ENCODE data around the gene PJA1.

Gene PJA1, protein sequence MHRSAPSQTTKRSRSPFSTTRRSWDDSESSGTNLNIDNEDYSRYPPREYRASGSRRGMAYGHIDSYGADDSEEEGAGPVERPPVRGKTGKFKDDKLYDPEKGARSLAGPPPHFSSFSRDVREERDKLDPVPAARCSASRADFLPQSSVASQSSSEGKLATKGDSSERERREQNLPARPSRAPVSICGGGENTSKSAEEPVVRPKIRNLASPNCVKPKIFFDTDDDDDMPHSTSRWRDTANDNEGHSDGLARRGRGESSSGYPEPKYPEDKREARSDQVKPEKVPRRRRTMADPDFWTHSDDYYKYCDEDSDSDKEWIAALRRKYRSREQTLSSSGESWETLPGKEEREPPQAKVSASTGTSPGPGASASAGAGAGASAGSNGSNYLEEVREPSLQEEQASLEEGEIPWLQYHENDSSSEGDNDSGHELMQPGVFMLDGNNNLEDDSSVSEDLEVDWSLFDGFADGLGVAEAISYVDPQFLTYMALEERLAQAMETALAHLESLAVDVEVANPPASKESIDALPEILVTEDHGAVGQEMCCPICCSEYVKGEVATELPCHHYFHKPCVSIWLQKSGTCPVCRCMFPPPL

DNA sequence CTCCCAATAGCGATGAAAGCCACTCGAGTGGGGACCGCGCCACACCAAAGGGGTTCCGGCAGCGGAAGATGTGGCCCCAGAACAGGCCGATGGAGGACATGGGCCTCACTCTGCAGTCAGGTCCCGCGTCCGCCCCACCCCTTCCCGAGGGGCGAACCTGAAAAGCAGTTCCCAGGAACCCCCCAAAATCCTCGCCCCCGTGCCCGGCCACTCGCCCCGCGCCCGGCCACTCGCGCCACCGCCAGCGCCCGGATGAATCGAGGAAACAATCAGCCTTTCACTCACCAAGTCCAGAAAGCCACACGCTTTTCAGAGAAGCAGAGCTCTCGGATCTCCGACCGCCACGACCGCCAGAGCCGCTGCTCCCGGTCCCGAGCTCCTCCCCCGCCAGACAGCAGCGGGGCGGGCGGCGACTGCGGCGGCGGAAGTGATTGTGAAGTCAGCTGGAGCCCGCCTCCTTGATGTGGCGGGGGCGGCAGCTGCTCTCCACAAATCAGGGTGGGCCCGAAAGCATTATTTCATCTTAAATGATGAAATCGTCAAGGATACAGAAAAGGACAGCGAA lies at the start of gene PJA1:
TSS of gene PJA1 (minus strand) at position 367 of the 565 bp plus-strand sequence. CDS start 2,380 bp downstream, outside the sequence.
- peak; percentile 59 for DNase-seq (ENCODE audit: low read depth)

DNA sequence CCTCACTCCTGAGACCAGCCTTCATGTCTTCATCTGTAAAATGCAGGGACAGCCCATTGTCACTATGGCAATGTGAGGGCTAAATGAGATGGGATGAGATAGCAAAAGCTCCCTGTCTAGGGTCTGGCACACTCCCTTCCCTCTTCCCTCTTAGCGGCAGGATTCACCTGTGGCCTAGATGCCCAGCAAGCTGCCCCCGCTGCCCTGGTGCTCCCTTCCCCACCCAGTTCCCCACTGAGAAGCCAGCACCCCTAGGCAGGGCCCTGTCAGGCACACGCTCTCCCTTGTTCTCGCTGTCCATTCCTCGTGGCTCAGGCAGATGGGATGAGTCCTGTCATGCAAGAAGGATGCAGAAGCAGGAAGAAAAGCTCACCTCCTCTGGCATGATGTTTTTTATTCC lies 49.2 kb upstream of the PJA1 start:
- DNase-seq (ENCODE audit: low read depth) = no peak

DNA sequence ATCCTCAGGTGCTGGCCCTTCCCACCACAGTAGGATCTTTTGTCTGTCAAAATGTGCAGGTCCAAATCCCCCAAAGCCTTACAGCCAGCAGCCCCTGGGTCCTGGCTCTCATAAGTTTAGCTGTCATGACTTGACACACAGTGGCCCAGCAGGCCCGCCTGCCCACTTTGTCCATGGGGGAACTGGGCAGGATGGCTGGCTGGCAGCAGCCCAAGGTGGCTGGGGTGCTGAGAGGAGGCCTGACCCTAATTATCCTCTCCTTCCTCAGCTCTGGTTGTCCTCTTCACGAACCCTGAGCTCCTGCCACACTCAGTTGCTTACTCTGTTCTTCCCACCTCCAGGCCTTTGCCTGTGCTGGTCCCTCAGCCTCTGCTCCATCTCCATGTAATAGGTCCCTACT lies 46.4 kb upstream of the PJA1 start:
- DNase-seq (ENCODE audit: low read depth) = no peak

DNA sequence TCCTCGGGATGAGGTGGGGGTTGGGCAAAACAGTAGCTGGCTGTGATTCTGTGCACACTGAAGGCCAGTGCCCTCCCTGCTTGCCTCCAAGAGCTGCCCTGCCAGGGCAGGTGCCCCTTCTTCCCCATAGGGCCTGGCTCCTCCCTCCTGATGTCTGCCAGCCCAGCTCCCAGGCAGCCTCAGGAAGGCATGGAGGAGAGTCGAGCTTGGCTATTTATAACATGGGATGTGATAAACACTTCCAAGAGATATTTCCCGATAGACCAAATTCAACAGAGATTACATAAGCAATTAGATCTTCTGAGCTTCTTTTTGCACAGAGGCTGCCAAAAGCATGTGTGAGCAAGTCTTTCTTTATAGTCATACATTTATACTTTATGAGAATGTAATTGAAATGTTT lies 45.3 kb upstream of the PJA1 start:
- no peak for DNase-seq (ENCODE audit: low read depth)

DNA sequence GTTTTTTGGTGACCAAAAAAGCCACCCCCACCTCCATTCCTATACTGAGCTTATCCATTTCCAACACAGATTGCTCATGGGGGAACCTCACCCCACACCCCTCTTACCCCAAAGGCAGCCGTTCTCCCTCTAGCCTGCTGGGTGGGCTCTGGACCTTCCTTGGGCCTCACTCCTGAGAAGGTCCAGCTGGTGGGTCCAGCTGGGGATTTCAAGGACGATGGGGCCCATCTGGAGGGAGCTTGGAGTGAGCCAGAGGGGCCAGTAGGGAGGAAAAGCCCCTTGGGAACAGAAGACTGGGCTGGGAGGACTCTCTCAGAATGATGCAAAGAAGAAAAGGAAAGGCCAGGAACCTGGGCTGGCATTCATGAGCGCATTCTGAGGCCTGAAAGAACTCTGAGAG lies 42.0 kb upstream of the PJA1 start:
- DNase-seq (ENCODE audit: low read depth) = no peak

DNA sequence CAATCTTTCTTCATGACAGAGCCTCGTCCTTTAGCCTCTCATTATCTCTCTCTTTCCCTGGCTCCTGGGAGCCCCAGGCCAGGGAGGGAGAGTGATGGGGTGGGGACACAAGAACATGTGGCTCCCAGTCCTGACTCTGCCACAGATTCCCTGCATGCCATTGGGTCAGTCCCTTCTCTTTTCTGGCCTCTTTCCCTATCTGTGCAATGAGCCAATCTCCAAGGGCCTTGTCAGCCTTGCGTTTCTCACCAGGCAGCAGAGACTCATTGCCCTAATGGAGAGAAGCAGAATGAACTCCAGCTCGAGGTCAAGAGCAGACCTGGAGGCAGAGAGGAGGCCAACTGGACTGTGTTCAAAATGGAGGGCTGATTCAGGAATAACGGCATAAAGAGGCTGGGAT lies 38.4 kb upstream of the PJA1 start:
- DNase-seq (ENCODE audit: low read depth) = no peak

DNA sequence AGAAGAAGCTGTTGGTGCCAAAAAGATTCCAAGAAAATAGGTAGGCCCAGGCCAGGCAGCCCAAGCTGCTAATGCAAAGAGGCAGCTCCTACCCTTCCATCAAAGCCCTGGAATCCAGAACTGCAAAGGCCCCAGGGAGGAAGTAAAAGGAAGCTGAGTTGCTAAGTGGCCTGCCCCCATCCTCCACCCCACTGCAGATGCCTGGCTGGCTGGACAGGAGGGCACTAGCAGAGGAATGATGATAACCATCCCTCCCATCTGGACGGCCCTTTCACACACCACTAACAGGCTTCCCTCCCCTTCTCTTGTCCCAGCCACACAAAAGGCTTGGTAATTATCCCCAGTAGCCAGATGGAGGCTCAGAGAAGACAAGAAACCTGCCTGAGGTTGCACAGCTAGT lies 32.4 kb upstream of the PJA1 start:
- DNase-seq (ENCODE audit: low read depth) = no peak

DNA sequence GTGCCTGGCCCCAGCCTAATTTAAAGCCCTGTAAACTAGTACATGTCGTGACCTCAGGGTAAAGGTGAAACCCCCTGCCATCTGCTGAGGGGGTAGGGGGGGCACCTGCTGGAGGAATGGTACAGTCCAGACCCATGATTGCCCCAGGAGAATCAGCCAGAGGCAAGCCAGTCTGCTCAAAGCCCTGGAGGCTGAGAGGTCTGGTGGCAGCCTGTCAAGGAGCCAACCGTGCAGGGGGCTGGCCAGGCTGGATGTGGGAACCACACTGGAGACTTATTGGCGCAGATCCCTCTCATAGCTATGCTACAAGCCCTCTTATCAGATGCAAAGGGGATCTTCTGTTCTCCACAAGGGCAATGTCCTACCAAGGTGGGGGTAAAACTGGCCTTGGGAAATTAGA lies 31.4 kb upstream of the PJA1 start:
- DNase-seq (ENCODE audit: low read depth) = no peak

DNA sequence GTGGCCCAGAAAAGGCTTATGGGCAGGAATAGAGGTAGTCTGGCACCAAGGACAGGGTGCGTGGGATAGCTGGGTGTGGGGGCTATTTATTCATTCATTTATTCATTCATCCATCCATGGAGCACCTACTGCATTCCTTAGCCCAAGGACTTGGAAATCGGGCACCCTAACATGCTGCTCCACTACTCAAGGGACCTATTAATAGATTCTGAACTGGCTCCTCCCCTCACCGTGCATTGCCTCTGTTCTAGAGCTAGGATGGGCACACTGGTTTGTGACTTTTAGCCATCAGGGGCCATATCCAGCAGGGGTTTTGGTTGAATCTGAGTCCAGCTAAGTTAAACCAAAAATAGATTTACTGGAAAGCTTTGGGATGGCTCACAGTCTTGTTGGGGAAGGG lies 30.6 kb upstream of the PJA1 start:
- no peak for DNase-seq (ENCODE audit: low read depth)

DNA sequence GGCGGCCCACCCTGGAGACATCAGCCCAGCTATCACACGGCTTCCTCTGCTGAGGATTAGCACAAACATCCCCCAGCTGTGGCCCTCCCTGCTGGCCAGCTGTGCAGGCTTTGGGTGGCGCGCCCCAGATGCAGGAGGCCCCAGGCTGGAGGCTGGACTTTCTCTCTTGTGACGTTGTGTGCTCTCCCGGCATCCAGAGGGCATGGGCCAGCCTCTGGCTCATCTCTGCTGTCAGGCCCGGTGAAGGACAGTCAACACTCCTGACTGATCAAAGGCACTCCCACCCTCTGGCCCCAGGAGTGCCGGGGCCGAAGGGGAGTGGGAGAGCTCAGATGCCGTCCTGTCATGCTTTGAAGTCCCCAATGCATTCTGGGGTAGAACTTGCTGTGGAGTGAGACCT lies 29.9 kb upstream of the PJA1 start:
- DNase-seq (ENCODE audit: low read depth) = no peak

DNA sequence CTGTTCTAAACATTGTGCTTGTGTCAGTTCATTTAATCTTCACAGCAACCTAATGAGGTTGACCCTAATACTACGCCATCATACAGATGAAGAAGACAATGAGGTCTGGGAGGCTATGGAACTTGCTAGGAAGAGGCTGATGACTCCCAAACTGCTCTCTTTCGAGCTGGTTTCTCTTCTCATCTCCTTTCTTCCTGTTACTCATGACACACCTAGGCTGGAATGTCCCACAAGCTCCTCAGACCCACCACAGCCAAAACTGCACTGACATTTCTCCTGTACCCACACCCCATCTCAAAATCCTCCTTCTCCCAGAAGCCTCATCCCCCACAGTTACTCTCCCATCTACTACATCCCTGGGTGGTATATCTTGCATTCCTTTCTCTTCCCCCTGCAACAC lies 27.4 kb upstream of the PJA1 start:
- DNase-seq (ENCODE audit: low read depth) = no peak

DNA sequence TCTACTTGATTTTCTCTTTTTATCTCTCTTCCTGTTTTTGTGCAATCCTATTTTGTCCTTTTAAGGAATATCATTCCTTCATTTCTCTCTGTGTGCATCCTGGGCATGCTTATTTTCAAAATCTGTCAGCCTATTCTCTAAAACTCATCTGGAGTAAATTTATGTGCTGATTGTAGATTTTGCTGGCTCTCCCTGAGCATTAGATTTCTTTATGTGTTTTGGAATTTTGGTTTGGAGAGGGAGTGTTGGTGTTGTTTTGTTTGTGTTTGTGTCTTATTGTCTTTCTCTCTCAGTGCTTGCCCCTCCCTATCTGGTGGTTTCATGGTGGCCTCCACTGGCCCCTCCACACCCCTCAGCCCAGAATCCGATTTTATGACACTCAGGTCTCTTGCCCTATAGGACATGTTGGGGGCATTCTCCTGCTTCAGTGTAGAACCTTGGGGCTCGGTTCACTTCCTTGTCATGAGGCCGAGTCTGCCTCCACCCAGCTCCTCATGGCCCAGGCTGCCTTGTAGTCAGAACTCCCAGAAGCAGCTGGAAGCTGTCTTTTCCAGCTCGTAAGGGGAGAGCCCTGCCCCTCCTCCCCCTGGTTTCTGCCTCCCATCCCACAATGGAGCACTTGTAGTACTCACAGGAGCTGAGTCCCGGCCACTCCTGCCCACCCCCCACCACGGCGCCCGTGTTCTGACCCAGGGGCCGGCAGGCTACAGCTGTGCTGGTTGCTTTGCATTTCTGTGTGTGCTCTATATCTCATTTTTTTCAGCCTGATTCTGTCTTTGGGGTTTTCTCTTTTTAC lies 24.5 kb upstream of the PJA1 start:
- no peak for DNase-seq (ENCODE audit: low read depth)

DNA sequence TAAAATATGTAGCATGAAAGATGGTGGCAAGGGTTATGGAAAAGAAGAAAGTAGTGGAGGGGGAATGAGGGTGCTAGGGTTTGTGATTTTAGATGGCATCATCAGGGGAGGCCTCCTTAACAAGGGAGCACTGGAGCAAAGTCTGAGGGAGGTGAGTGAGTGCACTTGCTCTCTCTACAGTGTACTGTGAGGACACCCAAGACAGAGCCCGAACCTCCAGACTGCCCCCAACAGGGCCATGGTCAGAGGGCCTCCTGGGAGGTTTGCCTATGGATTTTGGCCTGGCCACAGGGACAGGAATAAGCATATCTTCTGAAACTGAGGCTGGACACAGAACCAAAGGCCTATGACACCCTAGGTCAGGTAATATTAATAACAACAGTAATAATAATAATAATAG lies 21.4 kb upstream of the PJA1 start:
- DNase-seq (ENCODE audit: low read depth) = no peak

DNA sequence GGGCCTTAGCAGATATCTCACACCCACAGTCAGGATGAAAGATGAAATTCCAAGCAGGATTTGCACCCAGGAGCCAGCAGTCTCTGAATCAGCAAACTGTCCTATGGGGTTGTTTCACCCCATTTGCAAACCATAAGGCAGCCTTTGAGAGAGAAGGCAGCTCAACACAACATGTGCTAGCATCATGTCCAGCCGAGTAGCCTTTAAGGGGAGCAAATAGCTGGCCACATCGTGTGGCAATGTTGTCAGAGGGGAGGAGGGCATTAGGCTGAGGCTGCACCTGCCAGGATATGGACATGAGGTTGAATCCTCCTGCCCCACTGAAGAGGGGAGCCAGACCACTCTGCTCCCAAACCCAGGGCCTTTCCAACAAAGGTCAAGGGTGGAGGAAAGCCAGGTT lies 20.6 kb upstream of the PJA1 start:
- DNase-seq (ENCODE audit: low read depth) = no peak

DNA sequence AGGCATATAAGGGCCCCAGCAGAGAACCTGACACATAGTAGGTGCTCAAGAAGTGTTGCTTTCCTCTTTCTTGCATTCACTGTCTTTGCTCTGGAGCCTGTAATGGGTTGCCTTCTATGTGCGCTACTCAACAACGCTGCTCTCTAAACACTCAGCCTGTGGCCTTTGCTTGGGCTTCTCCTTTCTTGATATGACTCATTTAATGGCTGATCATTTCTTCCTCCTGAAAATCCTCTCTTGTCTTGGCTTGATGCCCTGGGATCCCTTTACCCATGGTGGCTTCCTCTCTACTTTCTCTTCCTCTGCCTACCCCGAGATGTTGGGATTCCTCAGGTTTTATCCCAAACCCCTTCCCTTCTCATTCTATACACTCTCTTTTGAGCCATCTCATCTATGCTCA lies 19.9 kb upstream of the PJA1 start:
- no peak for DNase-seq (ENCODE audit: low read depth)

DNA sequence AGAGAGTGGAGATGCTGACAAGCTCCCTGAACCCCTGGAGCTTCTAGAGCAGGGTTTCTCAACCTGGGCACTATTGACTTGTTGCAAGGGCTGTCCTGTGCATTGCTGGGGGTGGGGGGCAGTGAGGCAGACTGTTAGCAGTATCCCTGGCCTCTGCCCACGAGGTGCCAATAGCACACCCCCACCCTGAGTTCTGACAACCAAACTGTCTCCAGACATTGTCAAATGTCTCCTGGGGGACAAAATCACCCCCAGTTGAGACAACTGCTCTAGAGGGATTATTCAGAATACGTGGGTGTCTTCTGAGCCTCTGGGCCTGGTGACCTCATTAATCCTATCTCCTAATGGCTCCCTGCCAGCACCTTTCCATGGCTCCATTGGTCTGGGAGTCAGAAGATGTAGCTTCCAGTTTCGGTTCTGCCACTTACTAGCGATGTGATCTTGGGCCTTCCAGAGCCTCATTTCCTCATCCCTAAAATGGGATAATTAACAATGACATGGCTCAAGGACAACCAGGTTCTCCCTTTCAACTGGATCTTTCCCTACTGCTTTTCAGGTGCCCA lies 17.6 kb upstream of the PJA1 start:
- DNase-seq (ENCODE audit: low read depth) = no peak

DNA sequence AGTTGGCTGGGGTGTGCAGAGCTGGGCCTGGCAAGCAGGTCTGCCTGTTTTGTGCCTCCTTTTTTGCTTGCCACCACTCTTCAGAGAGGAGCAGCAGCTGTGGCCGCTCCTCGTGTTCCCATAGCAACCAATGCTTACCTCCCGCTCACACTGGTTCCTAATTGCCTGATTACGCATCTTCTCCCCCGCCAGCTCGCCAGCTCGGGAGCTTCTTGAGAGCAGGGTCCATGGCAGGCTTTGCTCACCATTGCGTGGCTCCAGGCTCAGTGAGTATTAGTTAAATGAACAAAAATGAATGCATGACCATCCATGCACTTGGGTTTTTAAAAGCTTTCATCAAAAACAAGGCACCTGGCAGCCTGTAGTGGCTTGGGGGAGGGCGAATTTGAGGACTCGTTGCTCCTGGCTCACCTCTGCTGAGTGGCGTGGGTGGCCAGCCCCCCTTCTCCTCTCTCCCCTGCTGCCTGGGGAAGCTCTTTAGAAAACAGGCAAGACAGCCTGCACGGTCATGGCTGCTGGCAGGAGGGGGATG lies 14.2 kb upstream of the PJA1 start:
- DNase-seq (ENCODE audit: low read depth) = no peak

DNA sequence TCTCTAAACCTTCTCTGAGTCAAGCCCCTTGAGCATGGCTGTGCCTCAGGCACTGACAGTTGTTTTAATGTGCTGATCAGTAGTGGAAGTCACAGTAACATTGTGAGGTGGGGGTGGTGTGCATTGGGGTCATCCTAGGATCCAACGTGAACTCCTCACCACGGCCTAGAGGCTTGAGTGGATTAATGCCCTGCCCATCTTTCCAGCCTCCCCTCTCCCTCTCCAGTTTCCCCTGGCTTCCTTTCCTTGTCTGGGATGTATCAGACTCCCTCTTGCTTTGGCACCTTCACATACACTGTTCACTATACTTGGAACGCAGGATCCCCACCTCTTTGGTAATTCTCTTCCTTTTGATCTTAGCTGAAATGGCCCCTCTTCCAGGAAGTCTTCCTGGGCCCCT lies 13.3 kb upstream of the PJA1 start:
- no peak for DNase-seq (ENCODE audit: low read depth)

DNA sequence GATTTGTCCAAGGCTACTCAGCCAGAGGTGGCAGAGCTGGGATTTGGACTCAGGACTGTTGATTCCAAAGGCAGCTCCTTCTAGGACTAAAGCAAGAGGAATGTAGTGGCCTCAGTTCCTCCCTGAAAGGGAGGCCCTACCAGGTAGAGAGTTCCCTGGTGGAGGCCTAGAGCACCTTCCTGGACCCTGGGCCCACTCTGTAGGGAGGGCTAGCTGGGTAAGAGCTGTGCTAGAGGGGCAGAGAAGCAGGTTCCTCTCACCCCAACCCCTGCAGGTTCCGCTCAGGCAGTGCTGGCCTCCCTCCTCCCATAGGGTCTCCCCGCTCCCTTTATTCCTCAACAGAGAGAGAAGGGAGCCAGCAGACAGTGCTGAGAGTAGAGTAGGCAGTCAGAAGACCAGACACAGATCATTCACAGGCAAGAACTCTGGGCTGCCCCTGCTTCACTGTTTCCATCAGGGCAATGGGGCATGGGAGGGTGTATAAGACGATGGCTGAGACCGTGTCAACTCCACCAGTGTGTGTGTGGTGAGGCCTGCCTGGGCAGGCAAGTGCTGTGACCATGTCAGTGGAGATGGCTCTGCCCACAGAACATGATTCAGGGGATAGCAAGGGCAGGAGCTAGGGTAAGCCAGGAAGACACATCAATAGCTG lies 12.4 kb upstream of the PJA1 start:
- no peak for DNase-seq (ENCODE audit: low read depth)

DNA sequence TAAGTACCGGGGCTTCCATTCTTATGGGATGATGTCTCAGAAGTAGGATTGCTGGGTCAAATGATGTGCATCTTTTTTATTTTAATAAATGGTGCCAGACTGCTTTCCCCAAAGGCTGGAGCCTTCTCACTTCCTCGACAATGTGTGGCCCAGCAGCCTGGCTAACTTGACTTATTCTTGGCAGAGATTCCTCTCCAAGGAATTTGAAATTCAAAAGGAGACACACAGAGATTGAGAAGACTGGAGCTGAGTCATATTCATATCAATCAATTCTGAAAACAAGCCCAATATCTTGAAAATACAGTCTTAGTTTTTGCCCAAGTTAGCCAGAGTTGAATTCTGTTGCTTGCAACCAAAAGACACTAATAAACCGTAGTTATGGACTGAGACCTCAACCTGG lies 10.8 kb upstream of the PJA1 start:
- DNase-seq (ENCODE audit: low read depth) = no peak

DNA sequence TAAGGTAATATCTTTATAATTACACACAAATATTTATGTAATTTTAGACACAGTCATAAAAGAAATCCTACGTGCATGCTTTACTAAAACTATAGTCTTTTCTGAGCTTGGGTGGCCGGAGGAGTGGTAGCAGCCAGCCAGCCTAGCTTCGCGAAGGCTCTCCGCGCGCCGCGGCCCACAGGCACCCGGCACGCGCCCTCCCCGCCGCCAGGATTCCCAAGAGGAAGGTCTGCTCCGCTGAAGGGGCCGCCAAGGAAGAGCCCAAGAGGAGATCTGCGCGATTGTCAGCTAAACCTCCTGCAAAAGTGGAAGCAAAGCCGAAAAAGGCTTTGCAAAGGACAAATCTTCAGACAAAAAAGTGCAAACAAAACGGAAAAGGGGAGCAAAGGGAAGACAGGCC lies 8.7 kb upstream of the PJA1 start:
- no peak for DNase-seq (ENCODE audit: low read depth)

DNA sequence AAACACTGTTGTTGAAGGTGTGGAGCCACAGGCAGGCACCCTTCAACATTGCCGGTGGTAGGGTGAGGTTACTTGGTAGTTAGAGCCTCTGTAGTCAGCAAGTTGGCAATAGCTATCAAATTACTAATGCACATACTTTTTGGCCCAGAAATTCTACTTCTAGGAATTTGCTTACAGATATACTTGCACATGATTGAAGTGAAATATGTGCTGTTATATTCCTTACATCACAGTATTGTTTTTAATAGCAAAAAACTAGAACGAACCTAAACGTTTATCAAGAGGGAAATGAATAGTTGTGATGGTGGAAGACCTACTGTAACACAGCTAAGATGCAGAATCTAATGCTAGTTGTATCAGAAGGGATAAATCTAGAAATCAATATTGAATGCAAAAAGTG lies 7.7 kb upstream of the PJA1 start:
- DNase-seq (ENCODE audit: low read depth) = no peak
